GM10248 (cell line): Measurements from ENCODE around the gene HMX3.

ENCODE experiments used
- CTCF ChIA-PET: fragments of 300-600 bp; sonication (Branson Sonifier 250); formaldehyde crosslinking; extraction: SDS; loops from one replicate; lab custom pipeline; 2021; ENCODE audit warnings: antibody characterized with exemption; lab: Yijun Ruan, JAX
- POLR2A ChIA-PET: fragments of 350-650 bp; sonication (Branson Sonifier 250); formaldehyde crosslinking; extraction: SDS; loops from one replicate; lab custom pipeline; 2020; ENCODE audit warnings: antibody characterized with exemption; lab: Yijun Ruan, JAX
- DNase-seq: peaks from one replicate; pipeline ENCODE4 v3.0.0; 2012; ENCODE audit errors: extremely low spot score
- CTCF ChIP-seq: IDR thresholded peaks from 2 replicates; pipeline ENCODE4 v1.5.1; 2012; ENCODE audit warnings: mild to moderate bottlenecking, low read depth; ENCODE audit errors: extremely low read depth, missing control alignments, control extremely low read depth

The HMX3 gene

GRCh38 chr10:123135415-123136141 is at the start of gene HMX3:
TSS of gene HMX3 (plus strand) at chr10:123135970. CDS start at chr10:123136051, 81 bp downstream.
- no peak for TF ChIP-seq CTCF
- peak; percentile 80 for DNase-seq
- POLR2A ChIA-PET: no interaction called here
- CTCF ChIA-PET: no interaction called here

- TF ChIP-seq CTCF: no peak
- DNase-seq: no peak
- ChIA-PET POLR2A (no interaction called here), CTCF (no interaction called here)
These were observed 49.5 kb upstream of the HMX3 start for GRCh38 chr10:123086281-123086680.

- ChIA-PET POLR2A (no interaction called here), CTCF (interaction anchor here (0.9 kb wide), 1 partner anchor 44 kb away, joined by 3 read pairs; no protein-coding TSS in a partner anchor)
- TF ChIP-seq CTCF: no peak
- no peak for DNase-seq
These were observed 48.4 kb upstream of the HMX3 start for GRCh38 chr10:123087348-123087747.

- ChIA-PET POLR2A (no interaction called here), CTCF (interaction anchor here (0.9 kb wide), 1 partner anchor 45 kb away, joined by 3 read pairs; no protein-coding TSS in a partner anchor)
- DNase-seq: no peak
- no peak for TF ChIP-seq CTCF
These were observed 48.0 kb upstream of the HMX3 start for GRCh38 chr10:123087786-123088185.

- TF ChIP-seq CTCF: no peak
- POLR2A ChIA-PET: no interaction called here
- CTCF ChIA-PET: interaction anchor here (1.6 kb wide), 1 partner anchor 36 kb away, joined by 3 read pairs; no protein-coding TSS in a partner anchor
- DNase-seq: no peak
These were observed 42.9 kb upstream of the HMX3 start for GRCh38 chr10:123092635-123093414.

- ChIA-PET CTCF (interaction anchor here (1.6 kb wide), 1 partner anchor 37 kb away, joined by 3 read pairs; no protein-coding TSS in a partner anchor), POLR2A (no interaction called here)
- TF ChIP-seq CTCF: no peak
- no peak for DNase-seq
These were observed 42.3 kb upstream of the HMX3 start for GRCh38 chr10:123093489-123093888.
